GM21526 (cell line): ENCODE measurements around the gene PSMB7.

Source experiments
- ATAC-seq: cut with Tn5 transposase; IDR thresholded peaks from one replicate; pipeline ENCODE4 v1.9.1; 2021; ENCODE audit warnings: moderate library complexity; ENCODE audit not compliant: unreplicated experiment, low FRiP score

The PSMB7 gene

GRCh38 chr9:124348363-124348762 lies 66.9 kb downstream of the PSMB7 start:
- ATAC-seq: no peak

- ATAC-seq: no peak
Observed at GRCh38 chr9:124347968-124348358, 67.3 kb downstream of the PSMB7 start.

GRCh38 chr9:124347206-124347967 lies 67.9 kb downstream of the PSMB7 start:
- no peak for ATAC-seq

GRCh38 chr9:124346347-124347163 lies 68.7 kb downstream of the PSMB7 start:
- no peak for ATAC-seq

- no peak for ATAC-seq
Observed at GRCh38 chr9:124345751-124346281, 69.4 kb downstream of the PSMB7 start.

GRCh38 chr9:124345063-124345462 lies 70.2 kb downstream of the PSMB7 start:
- ATAC-seq: no peak

GRCh38 chr9:124344291-124345050 lies 70.8 kb downstream of the PSMB7 start:
- no peak for ATAC-seq

GRCh38 chr9:124343533-124344290 lies 71.5 kb downstream of the PSMB7 start:
- ATAC-seq: no peak

GRCh38 chr9:124342776-124343485 lies 72.3 kb downstream of the PSMB7 start:
- ATAC-seq: no peak

- no peak for ATAC-seq
Observed at GRCh38 chr9:124342402-124342775, 72.9 kb downstream of the PSMB7 start.

- no peak for ATAC-seq
Observed at GRCh38 chr9:124341455-124342170, 73.6 kb downstream of the PSMB7 start.

- ATAC-seq: no peak
Observed at GRCh38 chr9:124340219-124341069, 74.8 kb downstream of the PSMB7 start.

- no peak for ATAC-seq
Observed at GRCh38 chr9:124339603-124340146, 75.6 kb downstream of the PSMB7 start.

GRCh38 chr9:124337562-124337961 lies 77.7 kb downstream of the PSMB7 start:
- no peak for ATAC-seq

GRCh38 chr9:124335320-124335707 lies 79.9 kb downstream of the PSMB7 start:
- no peak for ATAC-seq

- no peak for ATAC-seq
Observed at GRCh38 chr9:124334568-124335319, 80.5 kb downstream of the PSMB7 start.

GRCh38 chr9:124333203-124333579 lies 82.1 kb downstream of the PSMB7 start:
- no peak for ATAC-seq
